K562 (cell line): ENCODE data around the gene NKAIN4. TPM values are rescaled to one million over a fixed set of nuclear protein-coding genes. Genes with fewer than 3 reads are reported as not detected.

Source experiments
- ATAC-seq: fragments of 200-7000 bp; cut with Tn5 transposase; 3 replicates; pipeline ENCODE4 v1.9.1; 2020; ENCODE audit warnings: moderate library complexity
- Bru-seq: library from RNA; stranded (reverse); fragments of 400-500 nt; gene quantifications from one replicate; lab custom pipeline; 2021; lab: Mats Ljungman, UMichigan
- BruChase-seq, 2 experiments: library from RNA; stranded (reverse); fragments of 400-500 nt; gene quantifications; one replicate each; lab custom pipeline; 2021; lab: Mats Ljungman, UMichigan
- BruUV-seq: library from RNA; stranded (reverse); fragments of 400-500 nt; replicated peaks from 2 replicates; lab custom pipeline; 2021; lab: Mats Ljungman, UMichigan
- CTCF ChIA-PET: fragments of 300-600 bp; formaldehyde crosslinking; extraction: SDS; loops from one replicate; lab custom pipeline; 2021; ENCODE audit warnings: low intra/inter-chr PET ratio; lab: Yijun Ruan, JAX
- POLR2A ChIA-PET: fragments of 300-600, 350-650 bp; sonication (Branson Sonifier 250); formaldehyde crosslinking; extraction: SDS; loops from one replicate; lab custom pipeline; 2021; ENCODE audit warnings: antibody characterized with exemption, inconsistent platforms; lab: Yijun Ruan, JAX
- DNase-seq, 4 experiments: peaks; one replicate each; pipeline versions ENCODE4 v3.0.0 to v3.0.0-alpha.2; 2011 to 2018; ENCODE audit warnings: low spot score in 3 of 4, mixed read lengths in 3 of 4; ENCODE audit errors: extremely low read depth in 1 of 4
- FAIRE-seq: peaks from 2 replicates; lab custom pipeline; 2011; peaks lifted over from hg19 to GRCh38; lab: Jason Lieb, UNC
- H2AFZ ChIP-seq: 2 replicates; pipeline ENCODE4 v1.6.0; 2011; ENCODE audit warnings: low read depth, low read length, control low read depth, inconsistent platforms
- H3K27ac ChIP-seq: fragments of 200-600 bp; 3 replicates; pipeline ENCODE4 v1.8.0; 2011; ENCODE audit warnings: low read depth, mild to moderate bottlenecking, control low read depth, inconsistent platforms, low read length, moderate library complexity, mixed read lengths; ENCODE audit errors: extremely low read depth
- H3K27me3 ChIP-seq, 2 experiments: fragments of 300-600 bp in 1 of 2; 2 replicates in 1 of 2; 3 replicates in 1 of 2; pipeline versions ENCODE4 v1.6.0 to v1.8.0; 2011; ENCODE audit warnings: inconsistent platforms in 2 of 2, low read length in 2 of 2, mild to moderate bottlenecking in 1 of 2, mixed read lengths in 1 of 2, moderate library complexity in 1 of 2; ENCODE audit not compliant: control insufficient read depth in 2 of 2, insufficient read depth in 2 of 2
- H3K36me3 ChIP-seq: fragments of 300-600 bp; 3 replicates; pipeline ENCODE4 v1.8.0; 2011; ENCODE audit warnings: mild to moderate bottlenecking, low read length, inconsistent platforms; ENCODE audit not compliant: control insufficient read depth, insufficient read depth
- H3K4me1 ChIP-seq, 2 experiments: fragments of 200-600 bp in 1 of 2; replicated peaks in 1 of 2; 2 replicates in 1 of 2; 3 replicates in 1 of 2; pipeline versions ENCODE4 v1.5.1 to v1.8.0; 2011; ENCODE audit warnings: inconsistent platforms in 2 of 2, low read length in 2 of 2, mild to moderate bottlenecking in 1 of 2, mixed read lengths in 1 of 2, moderate library complexity in 1 of 2; ENCODE audit not compliant: control insufficient read depth in 2 of 2, insufficient read depth in 2 of 2
- H3K4me2 ChIP-seq: 2 replicates; pipeline ENCODE4 v1.6.1; 2011; ENCODE audit warnings: low read length, control low read depth, inconsistent platforms, mixed read lengths; ENCODE audit not compliant: insufficient read depth
- H3K4me3 ChIP-seq: fragments of 200-600 bp; sonication (generic), shearing (Covaris generic); 2 replicates; pipeline ENCODE4 v1.5.1; 2016; ENCODE audit warnings: control low read depth, inconsistent platforms
- H3K79me2 ChIP-seq: fragments of 200-600 bp; 3 replicates; pipeline ENCODE4 v1.8.0; 2011; ENCODE audit warnings: low read length, inconsistent platforms; ENCODE audit not compliant: control insufficient read depth, insufficient read depth
- H3K9ac ChIP-seq, 2 experiments: 2 replicates each; pipeline versions ENCODE4 v1.6.0 to v1.6.1; 2011; ENCODE audit warnings: low read depth in 2 of 2, low read length in 2 of 2, control low read depth in 1 of 2, inconsistent platforms in 1 of 2, mild to moderate bottlenecking in 1 of 2, mixed read lengths in 1 of 2; ENCODE audit not compliant: insufficient read depth in 1 of 2
- H3K9me1 ChIP-seq: one replicate; pipeline ENCODE4 v1.6.0; 2011; ENCODE audit warnings: inconsistent platforms, mild to moderate bottlenecking, low read length, moderate library complexity; ENCODE audit not compliant: control insufficient read depth, insufficient read depth
- H3K9me3 ChIP-seq: replicated peaks from 2 replicates; pipeline ENCODE4 v1.5.1; 2011; ENCODE audit warnings: low read depth, low read length, inconsistent platforms; ENCODE audit not compliant: control insufficient read depth, insufficient read depth
- H4K20me1 ChIP-seq: replicated peaks from 2 replicates; pipeline ENCODE4 v1.6.1; 2011; ENCODE audit warnings: low read length, inconsistent platforms, mixed read lengths; ENCODE audit not compliant: control insufficient read depth, insufficient read depth
- ARNT ChIP-seq, 2 experiments: fragments of 450-650 bp; IDR thresholded peaks; 2 replicates each; pipeline ENCODE4 v1.6.1; 2016; ENCODE audit warnings: mild to moderate bottlenecking in 1 of 2
- CEBPB ChIP-seq: fragments of 450-650 bp; IDR thresholded peaks from 2 replicates; pipeline ENCODE4 v1.6.1; 2016; ENCODE audit warnings: missing genetic modification characterization, missing compliant biosample characterization
- E2F1 ChIP-seq: sonication (generic); formaldehyde crosslinking; IDR thresholded peaks from 2 replicates; pipeline ENCODE4 v1.8.1; 2023; ENCODE audit warnings: mild to moderate bottlenecking, missing genetic modification reagents, moderate library complexity
- GTF2B ChIP-seq: IDR thresholded peaks from 2 replicates; pipeline ENCODE4 v1.6.1; 2011; ENCODE audit not compliant: insufficient read length; ENCODE audit errors: extremely low read depth
- HNRNPK ChIP-seq: fragments of 200-400 bp; formaldehyde crosslinking; IDR thresholded peaks from one replicate; pipeline ENCODE4 v1.6.1; 2018; ENCODE audit warnings: mild to moderate bottlenecking, low read depth, low read length; ENCODE audit not compliant: poor library complexity, severe bottlenecking
- HNRNPLL ChIP-seq: fragments of 200-400 bp; formaldehyde crosslinking; IDR thresholded peaks from 2 replicates; pipeline ENCODE4 v1.6.1; 2017; ENCODE audit warnings: low read length, low read depth, mild to moderate bottlenecking; ENCODE audit not compliant: poor library complexity, severe bottlenecking
- KDM2B ChIP-seq: fragments of 250-450 bp; sonication (Bioruptor Pico); IDR thresholded peaks from 2 replicates; pipeline ENCODE4 v1.8.0; 2021; ENCODE audit warnings: mild to moderate bottlenecking, moderate library complexity
- MYNN ChIP-seq, 2 experiments: sonication (generic); formaldehyde crosslinking in 1 of 2; IDR thresholded peaks; 2 replicates each; pipeline versions ENCODE4 v1.5.0 to v1.6.1; 2016 to 2020; ENCODE audit warnings: antibody characterized with exemption in 1 of 2, missing genetic modification reagents in 1 of 2
- NFIX ChIP-seq: fragments of 250-450 bp; sonication (Bioruptor Pico); IDR thresholded peaks from 2 replicates; pipeline ENCODE4 v1.4.0; 2020; ENCODE audit warnings: low read depth, mild to moderate bottlenecking, moderate library complexity
- RBBP5 ChIP-seq: fragments of 200-600 bp; sonication (generic); IDR thresholded peaks from 2 replicates; pipeline ENCODE4 v1.6.1; 2012; ENCODE audit warnings: borderline replicate concordance, mild to moderate bottlenecking, low read length, control low read depth, inconsistent platforms; ENCODE audit not compliant: insufficient read depth, poor library complexity, severe bottlenecking
- RCOR1 ChIP-seq, 2 experiments: IDR thresholded peaks; 2 replicates each; pipeline ENCODE4 v1.6.1; 2012; ENCODE audit warnings: low read depth in 2 of 2, low read length in 2 of 2, borderline replicate concordance in 1 of 2, improper control_type of control experiment in 1 of 2
- WGBS: fragments of 100-300 bp; shearing (Covaris generic); methylation state at CpG from one replicate; pipeline ENCODE4 v1.1.6; 2016; ENCODE audit warnings: low coverage, mixed read lengths; ENCODE audit not compliant: insufficient coverage; ENCODE audit errors: missing lambda C conversion rate; 5-methylcytosine and 5-hydroxymethylcytosine counted together
- in situ Hi-C: fragments of 300-500 bp; cut with MboI; formaldehyde crosslinking; loops from 4 replicates; pipeline ENCODE4 v1.15.0; 2018; ENCODE audit warnings: inconsistent platforms, mixed read lengths
- intact Hi-C: fragments of 100-400 bp; cut with micrococcal nuclease; formaldehyde crosslinking; loops from 2 replicates; pipeline ENCODE4 v1.14.2; 2022
- long read RNA-seq, 3 experiments: library from polyadenylated mRNA in 2 of 3; library from RNA in 1 of 3; unstranded in 2 of 3; stranded (forward) in 1 of 3; transcript quantifications; one replicate each; pipeline ENCODE4 v2.0.0, GENCODE V29; 2019 to 2022
- polyA minus RNA-seq, 3 experiments: library from RNA; depleted of rRNA, polyadenylated mRNA; stranded (reverse); fragments of >200 nt; gene quantifications; 2 replicates each; pipeline ENCODE4 v1.2.3, GENCODE V29; 2011
- polyA plus RNA-seq, 8 experiments: library from polyadenylated mRNA; depleted of rRNA in 4 of 8; stranded (reverse) in 5 of 8; unstranded in 3 of 8; fragments of >200 nt; fragmentation: Nextera tagmentation in 2 of 8; fragmentation: Illumina TruSeq in 1 of 8; extraction: Ambion mirVana in 2 of 8; extraction: Trizol in 1 of 8; gene quantifications; 2 replicates each; pipeline versions ENCODE4 v1.2.1 to v1.2.3, GENCODE V29; 2011 to 2014; ENCODE audit warnings: inconsistent platforms in 1 of 8, missing spikeins in 1 of 8
- total RNA-seq, 7 experiments: library from RNA; depleted of rRNA in 6 of 7; stranded (reverse); fragments of >200 nt in 6 of 7; fragmentation: Illumina TruSeq in 2 of 7; extraction: Trizol in 2 of 7; gene quantifications; 2 replicates each; pipeline versions ENCODE4 v1.2.1 to v1.2.3, GENCODE V29; 2011 to 2021; ENCODE audit warnings: low replicate concordance in 1 of 7

NKAIN4 gene
- total RNA-seq (2011; cell fraction: chromatin; rRNA removed; ENCODE audit: low replicate concordance) = not detected in 2 replicates
- not detected in 2 replicates for total RNA-seq (2011; cell fraction: nucleolus; rRNA removed)
- not detected in 2 replicates for total RNA-seq (2011; cell fraction: nucleoplasm; rRNA removed)
- total RNA-seq (2014; rRNA removed) (not detected in 2 replicates), total RNA-seq (2014; rRNA removed; fragmentation: Illumina TruSeq; extraction: Trizol) (not detected in 2 replicates), total RNA-seq (2015; rRNA removed; fragmentation: Illumina TruSeq; extraction: Trizol) (not detected in 2 replicates), total RNA-seq (2021) (not detected in 2 replicates), polyA plus RNA-seq (2011; rRNA removed) (not detected in 2 replicates), polyA plus RNA-seq (2014; fragmentation: Illumina TruSeq; extraction: Trizol) (not detected in 2 replicates), polyA plus RNA-seq (2014; fragmentation: Nextera tagmentation; extraction: Ambion mirVana) (not detected), polyA plus RNA-seq (2014; rRNA removed) (not detected in 2 replicates), polyA minus RNA-seq (2011; rRNA and poly(A)+ RNA removed) (not detected in 2 replicates), Bru-seq, nascent RNA (percentile 32 among the genes with signal in this experiment), BruChase-seq, experiment 1, labeled RNA remaining after a 2-hour chase (percentile 20 among the genes with signal in this experiment), BruChase-seq, experiment 2, labeled RNA remaining after a 6-hour chase (percentile 19 among the genes with signal in this experiment)
- not detected in 2 replicates for polyA plus RNA-seq (2011; cell fraction: cytosol; rRNA removed)
- not detected in 2 replicates for polyA plus RNA-seq (2011; cell fraction: nucleus; rRNA removed)
- polyA plus RNA-seq (2012) = not detected in 2 replicates
- not detected in 2 replicates for polyA minus RNA-seq (2011; cell fraction: cytosol; rRNA and poly(A)+ RNA removed)
- not detected in 2 replicates for polyA minus RNA-seq (2011; cell fraction: nucleus; rRNA and poly(A)+ RNA removed)
- long read RNA-seq, experiment 1 = 0 reads
- long read RNA-seq, experiment 2 = 0 reads
- long read RNA-seq, experiment 3 = 0 reads

GRCh38 chr20:63254232-63254605 lies at the start of gene NKAIN4:
NKAIN4 (minus strand) TSS chr20:63254463; CDS start chr20:63254450, 13 bp downstream.
- H3K4me2 ChIP-seq = no peak within 1 kb of the TSS
- H3K4me3 ChIP-seq = no peak within 1 kb of the TSS
- intact Hi-C loops = no loop called here
- ATAC-seq = no peak
- BruUV-seq = no TSS peak
- H3K79me2 ChIP-seq = no peaks in the 10 kb centered on the region
- no peaks in the 10 kb centered on the region for H3K9me3 ChIP-seq
- in situ Hi-C loops = no loop called here
- no peaks in the 10 kb centered on the region for H3K36me3 ChIP-seq
- H3K9me1 ChIP-seq = no peaks in the 10 kb centered on the region
- CTCF ChIA-PET = no interaction called here
- H3K4me1 ChIP-seq = peaks cover 0 to 21% of the 10 kb centered on the region in 2 experiments; a peak in 2 of 5 replicates
- H4K20me1 ChIP-seq = 0 out of 2 replicates have a peak, but pooled peaks cover 15% of the 10 kb centered on the region
- TF ChIP-seq NFIX = no peak
- TF ChIP-seq ARNT (IDR thresholded peaks at IDR 0.05) = no peak
- TF ChIP-seq RCOR1 (IDR thresholded peaks at IDR 0.05; ENCODE audit: borderline replicate concordance in 1 of 2, low read depth in 2 of 2, low read length in 2 of 2) = no peak
- no peak for TF ChIP-seq HNRNPK
- no peak for TF ChIP-seq E2F1 (CRISPR knock-in tag)
- TF ChIP-seq HNRNPLL = no peak
- TF ChIP-seq KDM2B (CRISPR knock-in tag) = no peak
- no peak for TF ChIP-seq MYNN (IDR thresholded peaks at IDR 0.05)
- TF ChIP-seq MYNN (CRISPR knock-in tag; IDR thresholded peaks at IDR 0.05) = no peak
- TF ChIP-seq CEBPB = no peak
- no peak for TF ChIP-seq GTF2B
- TF ChIP-seq RBBP5 = no peak
- no peak within 1 kb of the TSS for H3K9ac ChIP-seq
- H3K27ac ChIP-seq = no peak within 1 kb of the TSS
- no peak for DNase-seq
- H3K27me3 ChIP-seq = peaks cover 24 to 78% of the 10 kb centered on the region in 2 experiments; a peak in 4 of 5 replicates
- POLR2A ChIA-PET = interaction anchor here (0.6 to 1.1 kb wide), 2 partner anchors 29 to 538 kb away, joined by 3 to 4 read pairs; no protein-coding TSS in a partner anchor
- H2AFZ ChIP-seq = no peak within 1 kb of the TSS
- no peak for FAIRE-seq
- WGBS = 7% methylated on average over 4 of the region's 46 CpGs
